ENCODE measurements around the gene PTX3. TPM values are rescaled to one million over a fixed set of nuclear protein-coding genes. Genes with fewer than 3 reads are reported as not detected.

PTX3 gene
- total RNA-seq, 1 donor from 2014 or later: 31.1 TPM

GRCh38 chr3:157407769-157408168 is 28.9 kb upstream of the PTX3 start:
- DNase-seq (ENCODE audit: low read depth): no peak
- Histone ChIP-seq H3K4me3 (ENCODE audit: low read depth, low read length) (no peak overlapping the region), H3K27me3 (ENCODE audit: control insufficient read depth, insufficient read depth, low read length) (no peaks in the 10 kb centered on the region), H3K36me3 (ENCODE audit: control insufficient read depth, insufficient read depth, low read length) (no peaks in the 10 kb centered on the region)
- TF ChIP-seq CTCF (IDR thresholded peaks at IDR 0.05; ENCODE audit: insufficient read depth, low read length, poor library complexity, severe bottlenecking): no peak

- H3K4me3 ChIP-seq (ENCODE audit: low read depth, low read length): no peak overlapping the region
- H3K27me3 ChIP-seq (ENCODE audit: control insufficient read depth, insufficient read depth, low read length): no peaks in the 10 kb centered on the region
- DNase-seq (ENCODE audit: low read depth): no peak
- H3K36me3 ChIP-seq (ENCODE audit: control insufficient read depth, insufficient read depth, low read length): no peaks in the 10 kb centered on the region
- no peak for TF ChIP-seq CTCF (IDR thresholded peaks at IDR 0.05; ENCODE audit: insufficient read depth, low read length, poor library complexity, severe bottlenecking)
Observed at GRCh38 chr3:157408499-157409149, 28.0 kb upstream of the PTX3 start.

GRCh38 chr3:157409516-157409915 is 27.1 kb upstream of the PTX3 start:
- DNase-seq (ENCODE audit: low read depth): no peak
- H3K27me3 ChIP-seq (ENCODE audit: control insufficient read depth, insufficient read depth, low read length): no peaks in the 10 kb centered on the region
- TF ChIP-seq CTCF (IDR thresholded peaks at IDR 0.05; ENCODE audit: insufficient read depth, low read length, poor library complexity, severe bottlenecking): no peak
- no peaks in the 10 kb centered on the region for H3K36me3 ChIP-seq (ENCODE audit: control insufficient read depth, insufficient read depth, low read length)
- no peak overlapping the region for H3K4me3 ChIP-seq (ENCODE audit: low read depth, low read length)

GRCh38 chr3:157410945-157411344 is 25.7 kb upstream of the PTX3 start:
- no peak overlapping the region for H3K4me3 ChIP-seq (ENCODE audit: low read depth, low read length)
- no peak for TF ChIP-seq CTCF (IDR thresholded peaks at IDR 0.05; ENCODE audit: insufficient read depth, low read length, poor library complexity, severe bottlenecking)
- no peak for DNase-seq (ENCODE audit: low read depth)

GRCh38 chr3:157412323-157412855 is 24.3 kb upstream of the PTX3 start:
- DNase-seq (ENCODE audit: low read depth): no peak
- no peak overlapping the region for H3K4me3 ChIP-seq (ENCODE audit: low read depth, low read length)
- no peaks in the 10 kb centered on the region for H3K36me3 ChIP-seq (ENCODE audit: control insufficient read depth, insufficient read depth, low read length)
- TF ChIP-seq CTCF (IDR thresholded peaks at IDR 0.05; ENCODE audit: insufficient read depth, low read length, poor library complexity, severe bottlenecking): no peak
- H3K27me3 ChIP-seq (ENCODE audit: control insufficient read depth, insufficient read depth, low read length): no peaks in the 10 kb centered on the region

More at GRCh38 chr3:157410945-157411344, 25.7 kb upstream of the PTX3 start:
- Histone ChIP-seq H3K27me3 (ENCODE audit: control insufficient read depth, insufficient read depth, low read length) (no peaks in the 10 kb centered on the region), H3K36me3 (ENCODE audit: control insufficient read depth, insufficient read depth, low read length) (no peaks in the 10 kb centered on the region)

- H3K4me3 ChIP-seq (ENCODE audit: low read depth, low read length): no peak overlapping the region
Observed at GRCh38 chr3:157414861-157415260, 21.8 kb upstream of the PTX3 start.

More at GRCh38 chr3:157414861-157415260, 21.8 kb upstream of the PTX3 start:
- H3K27me3 ChIP-seq (ENCODE audit: control insufficient read depth, insufficient read depth, low read length): no peaks in the 10 kb centered on the region
- DNase-seq (ENCODE audit: low read depth): no peak
- H3K36me3 ChIP-seq (ENCODE audit: control insufficient read depth, insufficient read depth, low read length): no peaks in the 10 kb centered on the region
- TF ChIP-seq CTCF (IDR thresholded peaks at IDR 0.05; ENCODE audit: insufficient read depth, low read length, poor library complexity, severe bottlenecking): no peak
